H1 (cell line): ENCODE data around the gene NR3C2. TPM values are rescaled to one million over a fixed set of nuclear protein-coding genes. Genes with fewer than 3 reads are reported as not detected.

ENCODE experiments used
- CTCF ChIA-PET: fragments of 300-600 bp; sonication (Branson Sonifier 250); formaldehyde crosslinking; loops from one replicate; lab custom pipeline; 2021; ENCODE audit not compliant: partially characterized antibody; lab: Charles Lee
- POLR2A ChIA-PET: fragments of 300-600 bp; sonication (Branson Sonifier 250); formaldehyde crosslinking; loops from one replicate; lab custom pipeline; 2021; ENCODE audit warnings: inconsistent platforms; ENCODE audit not compliant: partially characterized antibody; lab: Charles Lee
- DNase-seq, 2 experiments: peaks; one replicate each; pipeline versions ENCODE4 v3.0.0 to v3.0.0-alpha.2; 2010 to 2022; ENCODE audit warnings: low spot score in 2 of 2, low read depth in 1 of 2, mixed read lengths in 1 of 2
- FAIRE-seq: peaks from 2 replicates; lab custom pipeline; 2011; peaks lifted over from hg19 to GRCh38; lab: Jason Lieb, UNC
- H2AFZ ChIP-seq: 2 replicates; pipeline ENCODE4 v1.8.1; 2012; ENCODE audit warnings: low read length, inconsistent platforms
- H2AK5ac ChIP-seq: 2 replicates; pipeline ENCODE4 v1.6.1; 2013; ENCODE audit warnings: low read depth, low read length
- H2BK120ac ChIP-seq: replicated peaks from 2 replicates; pipeline ENCODE3; 2013; ENCODE audit warnings: low read depth, low read length, inconsistent platforms
- H2BK12ac ChIP-seq: 2 replicates; pipeline ENCODE4 v1.6.1; 2013; ENCODE audit warnings: low read depth, low read length
- H2BK15ac ChIP-seq: 2 replicates; pipeline ENCODE4 v1.6.1; 2013; ENCODE audit warnings: low read length
- H2BK20ac ChIP-seq: 2 replicates; pipeline ENCODE4 v1.6.1; 2013; ENCODE audit warnings: low read length
- H2BK5ac ChIP-seq: 2 replicates; pipeline ENCODE4 v1.6.1; 2013; ENCODE audit warnings: low read depth, low read length
- H3K14ac ChIP-seq: 2 replicates; pipeline ENCODE4 v1.6.1; 2013; ENCODE audit warnings: inconsistent platforms; ENCODE audit not compliant: insufficient read length
- H3K18ac ChIP-seq: 2 replicates; pipeline ENCODE4 v1.6.1; 2013; ENCODE audit warnings: low read length; ENCODE audit errors: extremely low read depth
- H3K23ac ChIP-seq: 2 replicates; pipeline ENCODE4 v1.6.1; 2013; ENCODE audit warnings: inconsistent platforms; ENCODE audit not compliant: insufficient read length
- H3K23me2 ChIP-seq: 2 replicates; pipeline ENCODE4 v1.6.1; 2013; ENCODE audit warnings: low read depth, low read length
- H3K27ac ChIP-seq: 2 replicates; pipeline ENCODE4 v1.6.1; 2011; ENCODE audit warnings: low read depth, low read length, inconsistent platforms
- H3K27me3 ChIP-seq, 4 experiments: replicated peaks in 1 of 4; 1 replicate in 1 of 4; 2 replicates in 3 of 4; pipeline versions ENCODE4 v1.6.1 to v1.8.1; 2011 to 2013; ENCODE audit warnings: low read length in 3 of 4, mild to moderate bottlenecking in 3 of 4, inconsistent platforms in 2 of 4, mixed read lengths in 2 of 4, moderate library complexity in 1 of 4; ENCODE audit not compliant: control insufficient read depth in 3 of 4, insufficient read depth in 3 of 4; ENCODE audit errors: extremely low read depth in 1 of 4
- H3K36me3 ChIP-seq, 4 experiments: 2 replicates each; pipeline versions ENCODE4 v1.6.1 to v1.8.1; 2011 to 2013; ENCODE audit warnings: mild to moderate bottlenecking in 4 of 4, low read length in 3 of 4, moderate library complexity in 2 of 4, control low read depth in 1 of 4, inconsistent platforms in 1 of 4; ENCODE audit not compliant: insufficient read depth in 4 of 4, control insufficient read depth in 2 of 4
- H3K4ac ChIP-seq: replicated peaks from 2 replicates; pipeline ENCODE3; 2013; ENCODE audit warnings: low read length, low read depth, mixed read lengths, inconsistent platforms; ENCODE audit not compliant: insufficient read length
- H3K4me1 ChIP-seq, 4 experiments: replicated peaks in 1 of 4; 1 replicate in 1 of 4; 2 replicates in 3 of 4; pipeline versions ENCODE4 v1.6.1 to v1.8.1; 2011 to 2013; ENCODE audit warnings: low read length in 3 of 4, inconsistent platforms in 2 of 4, mixed read lengths in 1 of 4; ENCODE audit not compliant: insufficient read depth in 4 of 4, control insufficient read depth in 3 of 4
- H3K4me2 ChIP-seq, 2 experiments: 2 replicates each; pipeline versions ENCODE4 v1.6.1 to v1.8.1; 2011 to 2013; ENCODE audit warnings: low read depth in 2 of 2, low read length in 2 of 2, control low read depth in 1 of 2, inconsistent platforms in 1 of 2, mild to moderate bottlenecking in 1 of 2; ENCODE audit not compliant: insufficient read depth in 1 of 2
- H3K4me3 ChIP-seq, 4 experiments: fragments of 200-600, 300-600 bp in 1 of 4; sonication (generic), shearing (Covaris generic), sonication (Bioruptor Twin) in 1 of 4; 2 replicates each; pipeline versions ENCODE4 v1.5.1 to v1.8.1; 2011 to 2016; ENCODE audit warnings: low read length in 4 of 4, low read depth in 3 of 4, control low read depth in 2 of 4, inconsistent platforms in 2 of 4, mild to moderate bottlenecking in 2 of 4, mixed read lengths in 1 of 4, moderate library complexity in 1 of 4; ENCODE audit not compliant: insufficient read depth in 2 of 4; ENCODE audit errors: extremely low read depth in 1 of 4
- H3K56ac ChIP-seq: replicated peaks from 2 replicates; pipeline ENCODE3; 2013; ENCODE audit warnings: low read depth, mild to moderate bottlenecking, mixed read lengths, low read length, inconsistent platforms; ENCODE audit not compliant: insufficient read length
- H3K79me1 ChIP-seq: 2 replicates; pipeline ENCODE4 v1.6.1; 2013; ENCODE audit warnings: low read depth, low read length, control low read depth
- H3K79me2 ChIP-seq, 2 experiments: 2 replicates each; pipeline versions ENCODE4 v1.6.1 to v1.8.1; 2012 to 2013; ENCODE audit warnings: low read length in 2 of 2, mild to moderate bottlenecking in 2 of 2, inconsistent platforms in 1 of 2; ENCODE audit not compliant: insufficient read depth in 2 of 2, control insufficient read depth in 1 of 2
- H3K9ac ChIP-seq, 4 experiments: replicated peaks in 1 of 4; 1 replicate in 1 of 4; 2 replicates in 3 of 4; pipeline versions ENCODE4 v1.6.1 to v1.8.1; 2011 to 2013; ENCODE audit warnings: low read depth in 3 of 4, low read length in 3 of 4, control low read depth in 2 of 4, mild to moderate bottlenecking in 2 of 4, moderate library complexity in 2 of 4, inconsistent platforms in 1 of 4; ENCODE audit errors: extremely low read depth in 1 of 4
- H3K9me3 ChIP-seq, 2 experiments: 2 replicates each; pipeline versions ENCODE4 v1.6.1 to v1.8.1; 2012 to 2013; ENCODE audit warnings: mild to moderate bottlenecking in 2 of 2, moderate library complexity in 2 of 2, control low read depth in 1 of 2, inconsistent platforms in 1 of 2, low read depth in 1 of 2, low read length in 1 of 2, mixed read lengths in 1 of 2; ENCODE audit not compliant: insufficient read depth in 2 of 2
- H4K20me1 ChIP-seq, 2 experiments: replicated peaks in 1 of 2; 2 replicates each; pipeline versions ENCODE3 to v1.8.1; 2011 to 2013; ENCODE audit warnings: inconsistent platforms in 2 of 2, low read length in 2 of 2, mild to moderate bottlenecking in 1 of 2; ENCODE audit not compliant: insufficient read depth in 2 of 2, control insufficient read depth in 1 of 2
- H4K5ac ChIP-seq: 2 replicates; pipeline ENCODE4 v1.6.1; 2013; ENCODE audit warnings: low read length, low read depth, mixed read lengths, inconsistent platforms; ENCODE audit not compliant: insufficient read length
- H4K8ac ChIP-seq: 2 replicates; pipeline ENCODE4 v1.8.0; 2013; ENCODE audit warnings: mild to moderate bottlenecking, moderate library complexity, low read length, inconsistent platforms; ENCODE audit not compliant: insufficient read depth; ENCODE audit errors: extremely low read depth
- H4K91ac ChIP-seq: replicated peaks from 2 replicates; pipeline ENCODE3; 2013; ENCODE audit warnings: low read length, mixed read lengths, inconsistent platforms; ENCODE audit not compliant: insufficient read length
- CHD2 ChIP-seq: IDR thresholded peaks from 2 replicates; pipeline ENCODE4 v1.6.1; 2012; ENCODE audit warnings: low read length, improper control_type of control experiment
- EZH2 ChIP-seq: fragments of 200-600 bp; sonication (generic); IDR thresholded peaks from 2 replicates; pipeline ENCODE4 v1.7.1; 2012; ENCODE audit warnings: low read depth, mild to moderate bottlenecking, moderate library complexity, low read length, inconsistent platforms; ENCODE audit not compliant: severe bottlenecking
- JUN ChIP-seq: IDR thresholded peaks from 2 replicates; pipeline ENCODE4 v1.6.1; 2011; ENCODE audit warnings: low read depth, mild to moderate bottlenecking, improper control_type of control experiment, low read length
- PHF8 ChIP-seq: fragments of 200-600 bp; sonication (generic); conservative IDR thresholded peaks from 2 replicates; pipeline ENCODE4 v1.7.1; 2012; ENCODE audit warnings: low read depth, mild to moderate bottlenecking, inconsistent platforms, low read length, moderate library complexity
- RAD21 ChIP-seq, 2 experiments: IDR thresholded peaks in 1 of 2; conservative IDR thresholded peaks in 1 of 2; 2 replicates each; pipeline ENCODE4 v1.6.1; 2011; ENCODE audit warnings: low read depth in 2 of 2, low read length in 2 of 2, improper control_type of control experiment in 1 of 2, inconsistent platforms in 1 of 2, mild to moderate bottlenecking in 1 of 2, moderate library complexity in 1 of 2
- SIN3A ChIP-seq, 2 experiments: IDR thresholded peaks in 1 of 2; conservative IDR thresholded peaks in 1 of 2; 2 replicates each; pipeline ENCODE4 v1.6.1; 2011 to 2012; ENCODE audit warnings: low read length in 2 of 2, improper control_type of control experiment in 1 of 2, low read depth in 1 of 2, mild to moderate bottlenecking in 1 of 2
- SRF ChIP-seq: IDR thresholded peaks from 2 replicates; pipeline ENCODE4 v1.6.1; 2011; ENCODE audit warnings: mild to moderate bottlenecking, low read depth, low read length, moderate library complexity
- TAF7 ChIP-seq: optimal IDR thresholded peaks from 2 replicates; pipeline ENCODE3; 2011; ENCODE audit warnings: low read depth, mild to moderate bottlenecking, inconsistent platforms, low read length, moderate library complexity, borderline replicate concordance
- ZNF274 ChIP-seq: IDR thresholded peaks from 2 replicates; pipeline ENCODE4 v1.7.0; 2012; ENCODE audit warnings: low read length, borderline replicate concordance; ENCODE audit errors: extremely low read depth
- WGBS, 2 experiments: shearing (Covaris generic) in 1 of 2; methylation state at CpG; one replicate each; pipeline versions ENCODE4 v1.1.6 to v1.1.7; 2013 to 2015; ENCODE audit warnings: low lambda C conversion rate in 2 of 2, mixed read lengths in 2 of 2, inconsistent platforms in 1 of 2, low coverage in 1 of 2, missing lambda C conversion rate in 1 of 2; ENCODE audit not compliant: insufficient replicate concordance in 2 of 2, insufficient coverage in 1 of 2, insufficient read length in 1 of 2; ENCODE audit errors: extremely low coverage in 1 of 2, missing lambda C conversion rate in 1 of 2; 5-methylcytosine and 5-hydroxymethylcytosine counted together
- polyA plus RNA-seq, 7 experiments: library from polyadenylated mRNA; depleted of rRNA in 3 of 7; stranded (reverse) in 5 of 7; unstranded in 2 of 7; fragments of >200 nt in 5 of 7; fragments of 200-250 nt in 2 of 7; gene quantifications; 1 replicate in 5 of 7; 2 replicates in 1 of 7; 4 replicates in 1 of 7; pipeline versions ENCODE4 v1.2.1 to v1.2.3, GENCODE V29; 2011 to 2013; ENCODE audit warnings: missing spikeins in 2 of 7, mixed read lengths in 2 of 7
- total RNA-seq: library from RNA; stranded (reverse); fragmentation: NEBNext Ultra II Directional; extraction: Animal tissue kit (Norgen Biotek cat#: 25700); gene quantifications from 2 replicates; pipeline ENCODE4 v1.2.1, GENCODE V29; 2021
- TF ChIP-seq, protein P1 (sequence below): IDR thresholded peaks from 2 replicates; pipeline ENCODE4 v1.6.1; 2011; ENCODE audit warnings: low read length, improper control_type of control experiment
- TF ChIP-seq, protein P2 (sequence below): IDR thresholded peaks from 2 replicates; pipeline ENCODE4 v1.6.1; 2011; ENCODE audit warnings: low read depth, mild to moderate bottlenecking, low read length; ENCODE audit not compliant: insufficient read depth

NR3C2 gene
- total and polyA plus RNA-seq, 2 of the 8 experiments (the other 6 are each of a cell fraction or from before 2014, with no cell fraction given): 0.80 to 3.9 TPM

DNA sequence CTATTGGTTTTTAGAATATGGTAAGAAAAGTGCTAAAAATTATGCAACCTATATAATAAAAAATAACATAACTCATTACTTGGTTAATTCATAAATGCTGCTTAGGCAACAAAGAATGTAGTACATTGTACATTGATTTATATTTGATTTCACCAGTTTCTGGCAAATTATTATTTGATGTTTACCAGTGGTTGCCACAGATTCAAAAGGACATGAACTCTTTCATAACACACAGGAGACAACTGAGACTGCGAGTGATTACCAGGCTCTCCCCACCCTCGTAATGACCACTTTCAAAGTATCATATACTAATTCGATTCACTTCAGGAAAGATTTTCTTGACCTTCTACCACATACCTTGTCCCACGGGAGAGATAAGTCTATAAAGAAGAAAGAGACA lies 158.5 kb downstream of the NR3C2 start:
- Histone ChIP-seq H2BK15ac (no peak overlapping the region), H3K23me2 (no peaks in the 10 kb centered on the region), H4K91ac (no peak overlapping the region), H3K79me2 (no peaks in the 10 kb centered on the region), H2BK20ac (no peak overlapping the region), H2BK5ac (no peak overlapping the region), H3K36me3 (no peaks in the 10 kb centered on the region), H4K20me1 (no peaks in the 10 kb centered on the region), H3K9me3 (no peaks in the 10 kb centered on the region), H2BK120ac (no peak overlapping the region), H3K4me1 (no peaks in the 10 kb centered on the region), H4K5ac (no peak overlapping the region), H3K56ac (no peak overlapping the region), H3K9ac (no peak overlapping the region), H2AK5ac (no peak overlapping the region), H3K4ac (no peak overlapping the region), H2AFZ (no peak overlapping the region), H3K18ac (no peak overlapping the region), H2BK12ac (no peak overlapping the region), H3K4me2 (no peak overlapping the region), H3K27me3 (no peaks in the 10 kb centered on the region), H3K23ac (no peak overlapping the region), H3K14ac (no peak overlapping the region), H3K27ac (no peak overlapping the region), H4K8ac (no peak overlapping the region), H3K79me1 (no peaks in the 10 kb centered on the region), H3K4me3 (no peak overlapping the region)
- 95% methylated on average over 4 of the region's 4 CpGs; no CpG with 5 or more reads in 1 of the 2 experiments for WGBS, 2 experiments
- ChIA-PET CTCF (no interaction called here), POLR2A (no interaction called here)
- FAIRE-seq (no peak), DNase-seq (no peak)
- no peak for TF ChIP-seq SRF
- TF ChIP-seq, protein P1, sequence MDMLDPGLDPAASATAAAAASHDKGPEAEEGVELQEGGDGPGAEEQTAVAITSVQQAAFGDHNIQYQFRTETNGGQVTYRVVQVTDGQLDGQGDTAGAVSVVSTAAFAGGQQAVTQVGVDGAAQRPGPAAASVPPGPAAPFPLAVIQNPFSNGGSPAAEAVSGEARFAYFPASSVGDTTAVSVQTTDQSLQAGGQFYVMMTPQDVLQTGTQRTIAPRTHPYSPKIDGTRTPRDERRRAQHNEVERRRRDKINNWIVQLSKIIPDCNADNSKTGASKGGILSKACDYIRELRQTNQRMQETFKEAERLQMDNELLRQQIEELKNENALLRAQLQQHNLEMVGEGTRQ: no peak
- TF ChIP-seq RAD21 (IDR thresholded peaks at IDR 0.05 in 1 of 2, conservative IDR thresholded peaks at IDR 0.05 in 1 of 2; ENCODE audit: low read depth in 2 of 2, low read length in 2 of 2): no peak
- no peak for TF ChIP-seq SIN3A (conservative IDR thresholded peaks at IDR 0.05 in 1 of 2, IDR thresholded peaks at IDR 0.05 in 1 of 2; ENCODE audit: low read depth in 1 of 2, low read length in 2 of 2)
- TF ChIP-seq JUN: no peak
- TF ChIP-seq TAF7: no peak
- TF ChIP-seq EZH2: no peak
- TF ChIP-seq, protein P2, sequence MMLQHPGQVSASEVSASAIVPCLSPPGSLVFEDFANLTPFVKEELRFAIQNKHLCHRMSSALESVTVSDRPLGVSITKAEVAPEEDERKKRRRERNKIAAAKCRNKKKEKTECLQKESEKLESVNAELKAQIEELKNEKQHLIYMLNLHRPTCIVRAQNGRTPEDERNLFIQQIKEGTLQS: no peak
- no peak for TF ChIP-seq ZNF274
- no peak for TF ChIP-seq CHD2
- no peak for TF ChIP-seq PHF8
